ENCODE results near the gene ZC3H11A. TPM values are rescaled to one million over a fixed set of nuclear protein-coding genes. Genes with fewer than 3 reads are reported as not detected.
A peak's percentile ranks its signal among the peaks of the same experiment; 100 is the strongest.
"Not testable (repeated sequence)": the region's sequence is repeated elsewhere in the genome, so short reads cannot be mapped to it uniquely, and the experiment has no call there.

Gene ZC3H11A
- polyA plus RNA-seq (2011; rRNA removed), result 76.1 and 95.4 TPM in 2 replicates
- polyA minus RNA-seq (2011; rRNA and poly(A)+ RNA removed), result 94.6 and 106 TPM in 2 replicates

DNA sequence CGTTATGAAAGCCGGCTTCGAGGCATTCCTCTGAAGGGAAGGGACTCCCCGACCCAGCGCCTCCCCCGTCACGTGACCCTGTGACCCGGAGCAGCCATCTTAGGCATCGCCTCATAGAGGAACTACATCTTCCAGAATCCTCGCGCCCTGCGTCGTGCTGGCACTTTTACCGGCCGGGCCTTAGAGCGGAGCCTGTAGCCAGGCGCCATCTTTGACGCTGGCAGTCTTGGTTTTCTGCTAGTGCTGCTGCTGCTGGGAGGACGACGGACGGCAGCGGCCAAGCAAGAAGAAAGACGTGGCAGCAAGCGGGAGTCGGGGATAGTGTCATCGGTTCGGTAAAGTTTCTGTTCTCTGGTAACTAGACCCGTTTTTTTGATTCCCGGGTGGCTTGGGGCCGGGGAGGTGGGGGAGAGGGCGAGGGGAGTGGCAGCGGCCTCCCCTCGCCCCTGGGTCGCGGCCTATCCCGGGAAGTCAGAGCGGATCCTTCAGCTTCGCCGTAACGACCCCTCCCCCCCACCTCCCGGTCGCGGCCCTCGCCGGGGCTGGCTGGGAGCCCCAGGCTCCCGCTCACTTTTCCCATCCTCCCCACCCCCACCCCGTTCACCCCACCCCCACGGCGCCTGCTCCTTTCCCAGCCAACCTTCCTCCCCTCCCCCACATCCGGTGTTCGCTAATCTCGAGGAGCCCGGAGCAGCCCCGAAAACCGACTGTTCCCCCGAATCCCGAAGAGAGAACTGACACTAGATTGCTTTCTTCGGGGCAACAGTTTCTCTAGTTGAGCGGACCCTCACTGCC lies at the start of gene ZC3H11A, which contains the start of gene ZBED6:
TSS of gene ZC3H11A (plus strand) at position 183 of the 795 bp plus-strand sequence. CDS start 21,448 bp downstream, outside the sequence.
TSS of gene ZBED6 (plus strand) at position 183 of the 795 bp plus-strand sequence. CDS start 1,900 bp downstream, outside the sequence.
- CTCF ChIA-PET, result no interaction called here
- H3K27ac ChIP-seq (ENCODE audit: low read depth, low read length), result peak within 1 kb of the TSS; percentile 96
- DNase-seq (ENCODE audit: low read depth, low spot score), result peak; percentile 96
- no peaks in the 10 kb centered on the region for H3K9me3 ChIP-seq (ENCODE audit: control insufficient read depth, insufficient read depth, low read length)
- H3K27me3 ChIP-seq (ENCODE audit: control insufficient read depth, insufficient read depth, low read length), result no peaks in the 10 kb centered on the region
- POLR2A ChIA-PET, result interaction anchor here (0.6 kb wide), 1 partner anchor 52 kb away, joined by 3 read pairs; no protein-coding TSS in a partner anchor
- TF ChIP-seq, protein P1, sequence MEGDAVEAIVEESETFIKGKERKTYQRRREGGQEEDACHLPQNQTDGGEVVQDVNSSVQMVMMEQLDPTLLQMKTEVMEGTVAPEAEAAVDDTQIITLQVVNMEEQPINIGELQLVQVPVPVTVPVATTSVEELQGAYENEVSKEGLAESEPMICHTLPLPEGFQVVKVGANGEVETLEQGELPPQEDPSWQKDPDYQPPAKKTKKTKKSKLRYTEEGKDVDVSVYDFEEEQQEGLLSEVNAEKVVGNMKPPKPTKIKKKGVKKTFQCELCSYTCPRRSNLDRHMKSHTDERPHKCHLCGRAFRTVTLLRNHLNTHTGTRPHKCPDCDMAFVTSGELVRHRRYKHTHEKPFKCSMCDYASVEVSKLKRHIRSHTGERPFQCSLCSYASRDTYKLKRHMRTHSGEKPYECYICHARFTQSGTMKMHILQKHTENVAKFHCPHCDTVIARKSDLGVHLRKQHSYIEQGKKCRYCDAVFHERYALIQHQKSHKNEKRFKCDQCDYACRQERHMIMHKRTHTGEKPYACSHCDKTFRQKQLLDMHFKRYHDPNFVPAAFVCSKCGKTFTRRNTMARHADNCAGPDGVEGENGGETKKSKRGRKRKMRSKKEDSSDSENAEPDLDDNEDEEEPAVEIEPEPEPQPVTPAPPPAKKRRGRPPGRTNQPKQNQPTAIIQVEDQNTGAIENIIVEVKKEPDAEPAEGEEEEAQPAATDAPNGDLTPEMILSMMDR (IDR thresholded peaks at IDR 0.05; ENCODE audit: low read depth, low read length), result no peak
- peak within 1 kb of the TSS; percentile 71 for H3K4me3 ChIP-seq (ENCODE audit: low read depth, low read length)

DNA sequence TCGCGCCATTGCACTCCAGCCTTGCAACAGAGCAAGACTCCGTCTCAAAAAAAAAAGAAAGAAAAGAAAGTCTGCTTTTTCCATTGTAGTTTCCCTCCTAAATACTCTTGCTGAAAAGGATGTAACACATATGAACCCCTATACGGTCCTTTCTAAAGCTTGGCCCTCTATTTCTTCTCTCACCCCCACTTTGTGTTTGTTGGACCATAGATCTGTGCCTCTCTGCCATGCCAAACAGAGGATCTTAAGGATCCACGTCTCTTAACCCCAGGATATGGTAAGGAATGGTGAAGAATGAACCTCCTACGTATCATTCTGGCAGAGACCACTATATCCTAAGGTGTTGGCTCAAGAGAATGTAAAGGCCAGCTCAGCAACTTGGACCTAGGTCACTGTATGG lies 49.1 kb upstream of the ZC3H11A start:
- Histone ChIP-seq H3K9me3 (ENCODE audit: control insufficient read depth, insufficient read depth, low read length) (no peaks in the 10 kb centered on the region), H3K4me3 (ENCODE audit: low read depth, low read length) (no peak overlapping the region), H3K27ac (ENCODE audit: low read depth, low read length) (no peak overlapping the region), H3K27me3 (ENCODE audit: control insufficient read depth, insufficient read depth, low read length) (no peaks in the 10 kb centered on the region)
- ChIA-PET POLR2A (no interaction called here), CTCF (interaction anchor here (1.5 kb wide), 1 partner anchor 242 kb away, joined by 3 read pairs; no protein-coding TSS in a partner anchor)
- TF ChIP-seq, protein P1 (IDR thresholded peaks at IDR 0.05; ENCODE audit: low read depth, low read length), result no peak
- no peak for DNase-seq (ENCODE audit: low read depth, low spot score)

DNA sequence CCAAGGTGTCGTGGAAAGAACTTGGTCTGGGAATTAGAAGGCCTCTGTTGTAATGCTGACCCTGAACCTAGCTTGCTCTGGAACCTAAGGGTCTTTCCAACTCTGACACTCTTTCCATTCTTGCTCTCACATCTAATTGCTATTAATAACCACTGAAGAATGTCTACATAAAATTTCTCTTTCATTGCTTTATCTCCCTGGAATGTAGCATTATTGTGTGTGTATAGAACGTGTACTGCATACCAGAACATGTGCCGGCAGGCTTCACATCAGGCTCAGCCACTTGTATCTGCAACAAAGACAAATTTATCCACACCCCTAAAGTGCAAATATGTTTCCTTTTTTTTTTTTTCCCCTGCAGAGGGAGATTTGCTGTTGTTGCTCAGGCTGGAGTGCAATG lies 44.4 kb upstream of the ZC3H11A start:
- DNase-seq (ENCODE audit: low read depth, low spot score), result peak; percentile 48
- TF ChIP-seq, protein P1 (IDR thresholded peaks at IDR 0.05; ENCODE audit: low read depth, low read length), result no peak
- peak overlapping the region; percentile 52 for H3K27ac ChIP-seq (ENCODE audit: low read depth, low read length)
- no peaks in the 10 kb centered on the region for H3K27me3 ChIP-seq (ENCODE audit: control insufficient read depth, insufficient read depth, low read length)
- no peak overlapping the region for H3K4me3 ChIP-seq (ENCODE audit: low read depth, low read length)
- CTCF ChIA-PET, result no interaction called here
- POLR2A ChIA-PET, result no interaction called here
- H3K9me3 ChIP-seq (ENCODE audit: control insufficient read depth, insufficient read depth, low read length), result no peaks in the 10 kb centered on the region

DNA sequence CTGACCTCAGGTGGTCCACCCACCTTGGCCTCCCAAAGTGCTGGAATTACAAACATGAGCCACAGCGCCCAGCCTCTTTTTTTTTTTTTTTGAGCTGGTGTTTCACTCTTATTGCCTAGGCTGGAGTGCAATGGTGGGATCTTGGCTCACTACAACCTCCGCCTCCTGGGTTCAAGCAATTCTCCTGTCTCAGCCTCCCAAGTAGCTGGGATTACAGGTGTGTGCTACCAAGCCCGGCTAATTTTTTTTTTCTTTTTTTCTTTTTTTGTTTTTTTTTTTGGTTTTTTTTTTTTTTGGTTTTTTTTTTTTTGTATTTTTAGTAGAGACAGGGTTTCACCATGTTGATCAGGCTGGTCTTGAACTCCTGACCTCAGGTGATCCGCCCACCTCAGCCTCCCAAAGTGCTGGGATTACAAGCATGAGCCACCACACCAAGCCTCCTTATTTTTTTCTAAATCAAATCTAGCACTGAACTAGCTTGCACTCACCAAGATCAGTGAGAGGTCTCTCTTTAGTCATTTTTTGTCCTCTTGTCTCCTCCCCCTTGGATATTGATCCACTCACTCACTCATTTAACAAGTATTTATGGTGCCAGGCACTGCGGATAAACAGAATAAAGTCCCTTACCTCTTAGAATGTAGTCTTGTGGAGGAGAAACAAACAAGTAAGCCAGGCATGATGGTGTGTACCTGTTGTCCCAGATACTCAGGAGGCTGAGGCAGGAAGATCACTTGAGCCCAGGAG lies 43.6 kb upstream of the ZC3H11A start:
- DNase-seq (ENCODE audit: low read depth, low spot score); H3K9me3 ChIP-seq (ENCODE audit: control insufficient read depth, insufficient read depth, low read length); H3K27me3 ChIP-seq (ENCODE audit: control insufficient read depth, insufficient read depth, low read length); H3K4me3 ChIP-seq (ENCODE audit: low read depth, low read length); H3K27ac ChIP-seq (ENCODE audit: low read depth, low read length): not testable (repeated sequence)
- CTCF ChIA-PET, result interaction anchor here (0.6 kb wide), 3 partner anchors 194 to 410 kb away, joined by 3 to 4 read pairs (median 3); no protein-coding TSS in a partner anchor
- POLR2A ChIA-PET, result interaction anchor here (0.6 kb wide), 1 partner anchor 84 kb away, joined by 3 read pairs; no protein-coding TSS in a partner anchor

DNA sequence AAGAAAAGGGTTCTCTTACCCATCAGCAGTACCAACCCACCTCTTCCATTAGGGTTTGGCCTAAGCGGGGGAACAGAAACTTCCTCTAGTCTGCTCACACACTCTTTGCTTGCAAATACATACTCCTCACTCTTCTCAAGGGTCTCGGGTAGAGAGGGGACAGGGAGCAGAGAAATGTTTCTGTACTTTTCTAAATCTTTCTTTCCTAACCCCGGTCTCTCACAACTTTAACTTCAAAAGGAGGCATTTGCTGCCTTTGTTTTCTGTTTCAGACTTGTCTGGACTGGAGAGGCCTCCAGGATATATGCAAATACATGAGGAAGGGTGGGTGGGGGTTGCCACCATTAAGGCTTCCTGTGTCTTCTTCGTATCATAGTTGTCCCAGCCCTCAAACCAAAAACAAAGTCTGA lies 41.0 kb upstream of the ZC3H11A start:
- POLR2A ChIA-PET, result no interaction called here
- TF ChIP-seq, protein P1 (IDR thresholded peaks at IDR 0.05; ENCODE audit: low read depth, low read length), result no peak
- Histone ChIP-seq H3K9me3 (ENCODE audit: control insufficient read depth, insufficient read depth, low read length) (no peaks in the 10 kb centered on the region), H3K27me3 (ENCODE audit: control insufficient read depth, insufficient read depth, low read length) (no peaks in the 10 kb centered on the region), H3K4me3 (ENCODE audit: low read depth, low read length) (no peak overlapping the region), H3K27ac (ENCODE audit: low read depth, low read length) (no peak overlapping the region)
- no peak for DNase-seq (ENCODE audit: low read depth, low spot score)
- CTCF ChIA-PET, result no interaction called here

Measured in AG04450 (cell line).